ENCODE results near the gene BCAR1. TPM values are rescaled to one million over a fixed set of nuclear protein-coding genes. Genes with fewer than 3 reads are reported as not detected.
"Not testable (repeated sequence)": the region's sequence is repeated elsewhere in the genome, so short reads cannot be mapped to it uniquely, and the experiment has no call there.

Gene BCAR1
- total and polyA plus RNA-seq, 7 experiments from 2014 or later, result not detected

DNA sequence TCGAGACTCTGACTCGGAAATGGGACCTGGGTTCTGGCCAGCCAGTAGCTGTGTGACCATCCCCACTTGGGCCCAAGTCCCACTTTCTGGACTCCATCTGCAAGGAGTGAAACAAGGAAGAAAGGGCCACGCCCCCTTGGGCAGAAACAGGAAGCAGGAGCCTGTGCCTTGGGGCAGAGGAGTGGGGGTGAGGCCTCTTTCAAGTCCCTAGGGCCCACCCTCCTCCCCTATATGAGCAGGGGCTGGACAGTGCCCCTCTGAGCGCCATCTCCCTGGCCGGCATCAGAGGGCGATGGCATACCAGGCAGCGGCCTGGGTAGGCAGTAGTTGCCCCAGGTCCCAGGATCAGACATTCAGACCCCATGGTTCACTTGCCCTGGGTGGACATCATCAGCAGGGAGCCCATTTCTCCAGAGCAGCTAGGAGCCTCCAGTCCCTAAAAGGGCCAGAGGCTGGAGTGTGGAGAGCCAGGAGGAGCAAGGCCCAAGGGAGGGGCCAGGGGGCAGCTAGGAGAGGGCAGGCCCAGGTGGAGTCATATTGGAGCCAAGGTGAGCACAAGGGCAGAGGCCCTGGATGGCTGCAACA is 7.1 kb downstream of the BCAR1 start:
- Histone ChIP-seq H3K4me3 (ENCODE audit: low read length) (no peak overlapping the region), H3K27ac (ENCODE audit: low read depth, low read length) (no peak overlapping the region), H3K9me3 (ENCODE audit: control insufficient read depth in 2 of 3, low read length in 3 of 3) (no peaks in the 10 kb centered on the region), H3K27me3 (ENCODE audit: control insufficient read depth in 2 of 2, insufficient read depth in 2 of 2, low read length in 2 of 2) (no peaks in the 10 kb centered on the region), H3K36me3 (ENCODE audit: control insufficient read depth in 2 of 3, insufficient read depth in 3 of 3, low read length in 3 of 3) (no peaks in the 10 kb centered on the region), H3K4me1 (ENCODE audit: control insufficient read depth in 2 of 2, insufficient read depth in 2 of 2, low read length in 2 of 2) (no peaks in the 10 kb centered on the region)
- POLR2A ChIA-PET, result no interaction called here
- ATAC-seq, result no peak
- Mint-ChIP-seq H3K36me3 (no peaks in the 10 kb centered on the region), H3K4me1 (peaks cover 0 to 4% (median 0%) of the 10 kb centered on the region in 7 donors), H3K4me3 (no peak overlapping the region), H3K9me3 (peaks cover 0 to 2% (median 0%) of the 10 kb centered on the region in 11 donors), H3K27me3 (peaks cover 0 to 23% (median 5%) of the 10 kb centered on the region in 5 donors), H3K27ac (no peak overlapping the region)
- DNase-seq, result no peak
- intact Hi-C loops (cut with micrococcal nuclease), result no loop called here
- CTCF ChIA-PET, result no interaction called here

DNA sequence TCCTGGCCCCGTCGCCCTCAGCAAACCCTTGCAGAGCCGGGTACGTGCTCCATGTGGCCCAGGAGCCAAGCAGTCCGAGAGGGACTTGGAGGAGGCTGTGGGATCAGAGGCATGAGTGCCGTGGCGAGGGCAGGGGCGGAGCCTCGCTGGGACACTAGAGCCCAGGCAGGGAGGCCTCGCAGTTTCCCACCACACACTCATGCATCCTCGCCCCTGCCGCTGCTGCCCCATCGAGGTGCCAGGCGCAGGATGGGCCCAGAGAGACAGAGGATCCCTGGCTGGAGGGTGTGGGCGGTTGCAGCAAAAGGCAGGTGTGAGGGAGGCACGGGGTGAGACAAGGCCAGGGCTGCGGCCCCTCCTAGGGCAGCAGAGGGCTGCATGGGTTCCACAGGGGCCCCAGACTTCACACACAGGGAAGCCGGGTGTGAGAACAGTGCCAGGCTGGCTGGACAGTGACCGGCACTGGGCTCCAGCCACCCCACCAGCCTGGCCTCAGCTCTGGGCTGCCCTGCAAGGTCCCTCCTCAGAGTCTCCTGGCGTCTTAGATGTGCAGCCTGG is 7.7 kb downstream of the BCAR1 start:
- no peak for ATAC-seq
- Histone ChIP-seq H3K27ac (ENCODE audit: low read depth, low read length) (no peak overlapping the region), H3K27me3 (ENCODE audit: control insufficient read depth in 2 of 2, insufficient read depth in 2 of 2, low read length in 2 of 2) (no peaks in the 10 kb centered on the region), H3K4me3 (ENCODE audit: low read length) (no peak overlapping the region), H3K9me3 (ENCODE audit: control insufficient read depth in 2 of 3, low read length in 3 of 3) (no peaks in the 10 kb centered on the region), H3K4me1 (ENCODE audit: control insufficient read depth in 2 of 2, insufficient read depth in 2 of 2, low read length in 2 of 2) (no peaks in the 10 kb centered on the region), H3K36me3 (ENCODE audit: control insufficient read depth in 2 of 3, insufficient read depth in 3 of 3, low read length in 3 of 3) (no peaks in the 10 kb centered on the region)
- no peak for DNase-seq
- no peak overlapping the region for H3K27ac Mint-ChIP-seq
- H3K9me3 Mint-ChIP-seq, result peaks cover 0 to 2% (median 0%) of the 10 kb centered on the region in 11 donors
- ChIA-PET CTCF (no interaction called here), POLR2A (no interaction called here)
- H3K4me3 Mint-ChIP-seq, result no peak overlapping the region
- intact Hi-C loops (cut with micrococcal nuclease), result no loop called here
- peaks cover 0 to 18% (median 5%) of the 10 kb centered on the region in 5 donors for H3K27me3 Mint-ChIP-seq
- H3K4me1 Mint-ChIP-seq, result peaks cover 0 to 4% (median 0%) of the 10 kb centered on the region in 7 donors
- no peaks in the 10 kb centered on the region for H3K36me3 Mint-ChIP-seq

DNA sequence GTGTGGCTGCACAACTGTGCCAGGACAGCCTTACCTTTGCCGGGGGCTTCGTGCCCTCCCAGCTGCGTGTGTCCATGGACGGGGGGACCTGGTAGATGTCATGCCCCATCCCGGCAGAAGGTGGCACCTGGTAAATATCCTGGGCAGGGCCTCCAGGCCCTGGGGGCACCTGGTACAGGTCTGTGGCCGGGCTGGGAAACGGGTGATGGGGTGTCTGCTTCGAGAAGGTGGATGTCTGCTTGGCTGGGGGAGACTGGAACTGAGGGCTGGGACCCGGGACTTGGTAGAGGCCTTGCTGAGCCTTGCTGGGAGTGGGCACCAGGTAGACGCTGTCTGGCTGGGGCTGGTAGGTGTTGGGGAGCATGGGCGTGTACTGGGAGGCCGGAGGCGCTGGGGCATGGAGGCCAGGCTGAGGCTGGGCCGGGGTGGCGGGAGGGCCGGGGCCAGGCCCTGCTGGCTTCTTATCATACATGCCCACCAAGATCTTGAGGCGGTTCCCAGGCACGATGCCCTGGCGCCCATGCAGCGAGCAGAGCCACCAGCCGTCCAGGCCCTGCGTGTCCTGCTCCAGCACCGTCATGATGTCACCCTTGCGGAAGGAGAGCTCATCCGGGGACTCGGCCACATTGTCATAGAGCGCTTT is 8.9 kb downstream of the BCAR1 start:
- H3K9me3 ChIP-seq (ENCODE audit: control insufficient read depth in 2 of 3, low read length in 3 of 3); DNase-seq; H3K4me1 Mint-ChIP-seq; H3K27ac ChIP-seq (ENCODE audit: low read depth, low read length); H3K27ac Mint-ChIP-seq; ATAC-seq; H3K27me3 Mint-ChIP-seq; H3K36me3 Mint-ChIP-seq; H3K9me3 Mint-ChIP-seq; CTCF ChIA-PET; H3K4me3 ChIP-seq (ENCODE audit: low read length); H3K4me1 ChIP-seq (ENCODE audit: control insufficient read depth in 2 of 2, insufficient read depth in 2 of 2, low read length in 2 of 2); POLR2A ChIA-PET; H3K36me3 ChIP-seq (ENCODE audit: control insufficient read depth in 2 of 3, insufficient read depth in 3 of 3, low read length in 3 of 3); intact Hi-C loops (cut with micrococcal nuclease); H3K27me3 ChIP-seq (ENCODE audit: control insufficient read depth in 2 of 2, insufficient read depth in 2 of 2, low read length in 2 of 2); H3K4me3 Mint-ChIP-seq: not testable (repeated sequence)

DNA sequence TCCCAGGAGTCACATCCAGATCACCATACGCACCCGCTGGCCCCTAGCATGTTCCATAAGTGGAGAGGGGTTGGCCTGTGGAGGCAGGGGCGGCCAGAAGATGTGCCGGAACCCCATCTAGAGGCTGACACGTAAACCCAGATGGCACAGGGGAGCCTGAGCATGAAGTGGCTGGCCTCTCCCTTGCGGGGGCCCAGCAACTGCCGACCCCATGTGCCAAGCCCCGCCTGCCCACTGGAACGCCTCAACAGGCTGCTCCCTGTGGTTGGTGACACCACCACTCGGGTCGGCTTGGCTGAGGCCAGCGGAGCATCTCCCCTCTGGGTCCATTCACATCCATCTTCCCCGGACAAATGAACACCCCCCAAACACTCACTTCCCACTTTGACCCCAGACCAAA is 9.5 kb downstream of the BCAR1 start:
- ChIA-PET POLR2A (no interaction called here), CTCF (no interaction called here)

DNA sequence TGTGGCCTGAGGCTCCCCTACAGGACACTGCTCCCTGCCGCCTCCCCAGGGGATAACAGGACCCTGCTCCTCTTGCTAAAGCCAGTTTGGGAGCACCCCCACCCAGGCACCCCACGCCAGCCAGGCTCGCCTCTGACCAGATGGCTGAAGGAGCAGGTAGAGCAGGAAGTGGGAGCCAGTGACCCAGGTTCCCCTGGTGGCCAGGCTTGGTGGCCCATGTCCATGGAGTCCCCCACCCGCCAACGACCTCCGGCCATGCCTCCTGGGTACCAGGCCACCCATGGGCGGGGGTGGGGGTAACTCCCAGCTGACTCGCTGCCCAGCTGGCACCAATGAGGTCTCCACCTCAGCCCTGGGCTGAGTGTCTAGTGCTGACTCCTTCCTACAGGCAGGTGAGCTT is 10.0 kb downstream of the BCAR1 start:
- DNase-seq (no peak), ATAC-seq (no peak)
- no peaks in the 10 kb centered on the region for H3K9me3 ChIP-seq (ENCODE audit: control insufficient read depth in 2 of 3, low read length in 3 of 3)
- H3K27ac ChIP-seq (ENCODE audit: low read depth, low read length), result no peak overlapping the region
- H3K4me1 ChIP-seq (ENCODE audit: control insufficient read depth in 2 of 2, insufficient read depth in 2 of 2, low read length in 2 of 2), result no peaks in the 10 kb centered on the region
- intact Hi-C loops (cut with micrococcal nuclease), result no loop called here
- Mint-ChIP-seq H3K27me3 (peaks cover 0 to under 1% (median 0%) of the 10 kb centered on the region in 5 donors), H3K4me1 (peaks cover 0 to 4% (median 0%) of the 10 kb centered on the region in 7 donors), H3K36me3 (no peaks in the 10 kb centered on the region), H3K27ac (no peak overlapping the region), H3K9me3 (peaks cover 0 to 2% (median 0%) of the 10 kb centered on the region in 11 donors), H3K4me3 (no peak overlapping the region)
- no peak overlapping the region for H3K4me3 ChIP-seq (ENCODE audit: low read length)
- H3K36me3 ChIP-seq (ENCODE audit: control insufficient read depth in 2 of 3, insufficient read depth in 3 of 3, low read length in 3 of 3), result no peaks in the 10 kb centered on the region
- CTCF ChIA-PET, result no interaction called here
- POLR2A ChIA-PET, result no interaction called here
- no peaks in the 10 kb centered on the region for H3K27me3 ChIP-seq (ENCODE audit: control insufficient read depth in 2 of 2, insufficient read depth in 2 of 2, low read length in 2 of 2)

More for the DNA sequence above, 9.5 kb downstream of the BCAR1 start:
- H3K36me3 Mint-ChIP-seq, result no peaks in the 10 kb centered on the region
- H3K9me3 Mint-ChIP-seq, result peaks cover 0 to 2% (median 0%) of the 10 kb centered on the region in 11 donors
- no peak overlapping the region for H3K27ac ChIP-seq (ENCODE audit: low read depth, low read length)
- no peaks in the 10 kb centered on the region for H3K9me3 ChIP-seq (ENCODE audit: control insufficient read depth in 2 of 3, low read length in 3 of 3)
- H3K27me3 Mint-ChIP-seq, result peaks cover 0 to 2% (median 0%) of the 10 kb centered on the region in 5 donors
- DNase-seq (no peak), ATAC-seq (no peak)
- no peak overlapping the region for H3K4me3 ChIP-seq (ENCODE audit: low read length)
- H3K36me3 ChIP-seq (ENCODE audit: control insufficient read depth in 2 of 3, insufficient read depth in 3 of 3, low read length in 3 of 3), result no peaks in the 10 kb centered on the region
- intact Hi-C loops (cut with micrococcal nuclease), result no loop called here
- peaks cover 0 to 4% (median 0%) of the 10 kb centered on the region in 7 donors for H3K4me1 Mint-ChIP-seq
- H3K4me3 Mint-ChIP-seq, result no peak overlapping the region
- H3K27me3 ChIP-seq (ENCODE audit: control insufficient read depth in 2 of 2, insufficient read depth in 2 of 2, low read length in 2 of 2), result no peaks in the 10 kb centered on the region
- H3K27ac Mint-ChIP-seq, result no peak overlapping the region
- no peaks in the 10 kb centered on the region for H3K4me1 ChIP-seq (ENCODE audit: control insufficient read depth in 2 of 2, insufficient read depth in 2 of 2, low read length in 2 of 2)

DNA sequence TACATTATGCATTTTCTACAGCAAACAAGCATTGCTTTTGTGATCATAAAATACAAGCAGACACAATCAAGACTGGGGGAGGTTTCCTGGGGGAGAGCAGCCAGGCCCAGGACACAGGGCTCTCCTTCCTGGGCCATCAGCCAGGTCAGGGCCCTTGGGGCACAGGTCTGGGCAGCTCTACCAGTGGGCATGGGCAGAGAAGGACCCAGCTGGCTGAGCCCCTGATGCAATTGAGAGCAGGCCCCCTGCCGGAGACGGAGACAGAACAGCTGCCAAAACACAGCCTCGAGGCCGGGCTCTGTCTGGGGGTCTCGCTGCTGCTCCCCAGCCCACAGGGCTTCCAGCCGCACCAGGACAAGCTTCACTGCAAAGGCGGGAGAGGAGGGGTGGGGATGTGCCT is 10.8 kb downstream of the BCAR1 start:
- H3K4me3 Mint-ChIP-seq; H3K27me3 Mint-ChIP-seq; ATAC-seq; H3K27ac ChIP-seq (ENCODE audit: low read depth, low read length); H3K4me1 Mint-ChIP-seq; intact Hi-C loops (cut with micrococcal nuclease); H3K9me3 Mint-ChIP-seq; H3K4me3 ChIP-seq (ENCODE audit: low read length); H3K27me3 ChIP-seq (ENCODE audit: control insufficient read depth in 2 of 2, insufficient read depth in 2 of 2, low read length in 2 of 2); H3K9me3 ChIP-seq (ENCODE audit: control insufficient read depth in 2 of 3, low read length in 3 of 3); POLR2A ChIA-PET; H3K36me3 Mint-ChIP-seq; CTCF ChIA-PET; H3K36me3 ChIP-seq (ENCODE audit: control insufficient read depth in 2 of 3, insufficient read depth in 3 of 3, low read length in 3 of 3); H3K27ac Mint-ChIP-seq; DNase-seq; H3K4me1 ChIP-seq (ENCODE audit: control insufficient read depth in 2 of 2, insufficient read depth in 2 of 2, low read length in 2 of 2): not testable (repeated sequence)
